Cardiac fibroblast (primary cell): ENCODE results near the gene SYT12.

Experiments used
- DNase-seq, 2 donors: peaks; one replicate each; pipeline versions ENCODE4 v3.0.0 to v3.0.0-alpha.2; 2010; ENCODE audit warnings: low read depth in 2 of 2
- H3K4me3 ChIP-seq, 2 donors: replicated peaks in 1 of 2; 1 replicate in 1 of 2; 2 replicates in 1 of 2; pipeline ENCODE4 v1.5.1; 2011; ENCODE audit warnings: low read depth in 2 of 2, low read length in 2 of 2, mild to moderate bottlenecking in 2 of 2, moderate library complexity in 1 of 2
- CTCF ChIP-seq: IDR thresholded peaks from one replicate; pipeline ENCODE4 v1.5.1; 2011; ENCODE audit warnings: low read depth, mild to moderate bottlenecking, low read length, inconsistent platforms

Gene SYT12

GRCh38 chr11:67007126-67007525, 15.8 kb upstream of the SYT12 start:
- no peak for DNase-seq
- no peak overlapping the region for H3K4me3 ChIP-seq
- no peak for TF ChIP-seq CTCF

GRCh38 chr11:67010296-67010905, 12.5 kb upstream of the SYT12 start:
- DNase-seq, result no peak
- TF ChIP-seq CTCF, result no peak
- no peak overlapping the region for H3K4me3 ChIP-seq

GRCh38 chr11:67013511-67014045, 9.4 kb upstream of the SYT12 start:
- H3K4me3 ChIP-seq, result no peak overlapping the region
- no peak for TF ChIP-seq CTCF
- DNase-seq, result no peak

- no peak overlapping the region for H3K4me3 ChIP-seq
- no peak for TF ChIP-seq CTCF
- DNase-seq, result no peak
Measured at GRCh38 chr11:67014343-67014742, 8.6 kb upstream of the SYT12 start.

GRCh38 chr11:67015048-67015447, 7.9 kb upstream of the SYT12 start:
- no peak overlapping the region for H3K4me3 ChIP-seq
- TF ChIP-seq CTCF, result no peak
- DNase-seq, result no peak

GRCh38 chr11:67016550-67016949, 6.4 kb upstream of the SYT12 start:
- no peak for DNase-seq
- no peak overlapping the region for H3K4me3 ChIP-seq
- no peak for TF ChIP-seq CTCF

GRCh38 chr11:67020949-67021348, 2.0 kb upstream of the SYT12 start:
- no peak for TF ChIP-seq CTCF
- H3K4me3 ChIP-seq, result no peak overlapping the region
- DNase-seq, result no peak
